VCaP (cell line): ENCODE measurements around the gene TRIM13.
"Not testable (repeated sequence)": the region's sequence is repeated elsewhere in the genome, so short reads cannot be mapped to it uniquely, and the experiment has no call there.

ENCODE experiments used
- H3K27ac ChIP-seq: fragments of 450-650 bp; 2 replicates; pipeline ENCODE4 v1.5.1; 2017
- TF ChIP-seq, protein P1 (sequence below): fragments of 450-650 bp; conservative IDR thresholded peaks from 2 replicates; pipeline ENCODE4 v1.5.1; 2017; ENCODE audit warnings: mild to moderate bottlenecking, moderate library complexity

Gene TRIM13

GRCh38 chr13:49986471-49986870 is 10.4 kb upstream of the TRIM13 start:
- TF ChIP-seq, protein P1, sequence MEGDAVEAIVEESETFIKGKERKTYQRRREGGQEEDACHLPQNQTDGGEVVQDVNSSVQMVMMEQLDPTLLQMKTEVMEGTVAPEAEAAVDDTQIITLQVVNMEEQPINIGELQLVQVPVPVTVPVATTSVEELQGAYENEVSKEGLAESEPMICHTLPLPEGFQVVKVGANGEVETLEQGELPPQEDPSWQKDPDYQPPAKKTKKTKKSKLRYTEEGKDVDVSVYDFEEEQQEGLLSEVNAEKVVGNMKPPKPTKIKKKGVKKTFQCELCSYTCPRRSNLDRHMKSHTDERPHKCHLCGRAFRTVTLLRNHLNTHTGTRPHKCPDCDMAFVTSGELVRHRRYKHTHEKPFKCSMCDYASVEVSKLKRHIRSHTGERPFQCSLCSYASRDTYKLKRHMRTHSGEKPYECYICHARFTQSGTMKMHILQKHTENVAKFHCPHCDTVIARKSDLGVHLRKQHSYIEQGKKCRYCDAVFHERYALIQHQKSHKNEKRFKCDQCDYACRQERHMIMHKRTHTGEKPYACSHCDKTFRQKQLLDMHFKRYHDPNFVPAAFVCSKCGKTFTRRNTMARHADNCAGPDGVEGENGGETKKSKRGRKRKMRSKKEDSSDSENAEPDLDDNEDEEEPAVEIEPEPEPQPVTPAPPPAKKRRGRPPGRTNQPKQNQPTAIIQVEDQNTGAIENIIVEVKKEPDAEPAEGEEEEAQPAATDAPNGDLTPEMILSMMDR: no peak

GRCh38 chr13:49990612-49991011 is 6.2 kb upstream of the TRIM13 start:
- H3K27ac ChIP-seq: not testable (repeated sequence)

More at GRCh38 chr13:49986471-49986870, 10.4 kb upstream of the TRIM13 start:
- peak overlapping the region; percentile 90 for H3K27ac ChIP-seq

DNA sequence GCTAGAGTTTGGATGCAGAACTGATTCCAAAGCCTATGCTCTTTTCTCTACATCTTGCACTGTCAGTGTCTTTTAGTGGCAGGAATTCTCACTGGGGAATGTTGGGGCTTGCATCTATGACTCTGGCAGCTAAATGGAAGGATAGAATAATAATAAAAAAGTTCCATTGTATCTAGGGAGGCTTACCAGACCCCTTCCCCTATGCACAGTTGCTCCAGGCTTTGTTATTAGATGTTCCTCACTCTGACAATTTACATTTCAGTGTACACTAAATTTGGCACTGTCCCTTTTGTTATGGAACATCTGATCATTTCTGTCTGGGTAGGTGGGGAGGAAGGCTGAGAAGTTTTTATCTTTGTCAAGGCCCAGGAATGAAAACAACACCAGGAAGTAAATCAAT is 3.7 kb upstream of the TRIM13 start:
- TF ChIP-seq, protein P1: no peak
- H3K27ac ChIP-seq: peak overlapping the region; percentile 26; the same call in 1 of the 2 replicates

- TF ChIP-seq, protein P1: no peak
- peak overlapping the region; percentile 46 for H3K27ac ChIP-seq
Observed at GRCh38 chr13:49993666-49994065, 3.2 kb upstream of the TRIM13 start.

GRCh38 chr13:49995625-49996101 is 1.2 kb upstream of the TRIM13 start:
- H3K27ac ChIP-seq: peak overlapping the region; percentile 98
- TF ChIP-seq, protein P1: no peak

DNA sequence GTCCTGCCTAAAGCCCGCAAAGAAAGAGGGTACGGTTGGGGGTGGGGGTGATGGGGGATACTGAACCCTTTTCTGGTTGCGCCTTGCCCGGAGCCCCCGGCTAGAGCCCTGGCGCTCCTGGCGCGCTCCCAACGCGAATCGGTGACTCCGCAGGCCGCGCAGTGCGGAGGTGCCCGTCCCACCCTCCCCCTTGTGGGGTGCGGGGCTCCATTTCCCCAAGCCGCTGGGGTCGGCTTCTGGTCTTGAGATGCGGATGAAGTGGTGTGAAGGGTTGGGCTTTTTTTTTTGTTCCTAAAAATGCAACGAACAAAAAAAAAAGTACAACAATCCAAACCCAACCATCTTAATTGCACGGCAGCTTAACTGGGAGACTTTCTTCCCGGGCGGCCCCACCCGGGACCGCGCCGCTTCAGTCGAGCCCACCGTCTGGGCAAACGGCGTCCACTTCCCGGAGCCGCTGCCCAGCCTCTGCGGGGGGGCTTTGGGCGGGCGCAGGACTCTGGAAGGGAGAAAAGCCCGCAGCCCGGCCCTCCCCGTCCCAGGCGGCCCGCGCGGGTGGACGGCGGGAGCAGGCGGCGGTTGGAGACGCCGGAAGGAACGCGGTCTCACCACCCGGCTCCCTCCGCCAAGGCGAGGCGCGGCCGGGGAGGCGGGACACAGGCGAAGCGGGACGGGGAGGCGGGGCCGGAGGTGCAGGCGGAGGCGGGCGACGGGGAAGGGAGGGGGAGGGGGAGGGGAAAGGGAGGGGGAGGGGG is 504 bp upstream of the TRIM13 start:
- peak overlapping the region; percentile 98 for H3K27ac ChIP-seq
- TF ChIP-seq, protein P1: no peak

GRCh38 chr13:49997955-49998354 is 1.1 kb downstream of the TRIM13 start:
- TF ChIP-seq, protein P1: no peak
- peak overlapping the region; percentile 98 for H3K27ac ChIP-seq
